Stimulated activated CD8-positive, alpha-beta memory T cell treated with anti-CD3 and anti-CD28 coated beads, Interleukin-15, amount 100 ng/mL, for 24 hours (primary cell): ENCODE results near the gene MEIKIN.
"Not testable (repeated sequence)": the region's sequence is repeated elsewhere in the genome, so short reads cannot be mapped to it uniquely, and the experiment has no call there.

Experiments used
- DNase-seq: peaks from one replicate; pipeline ENCODE4 v3.0.0-alpha.2; 2020; ENCODE audit warnings: low read depth

The MEIKIN gene

DNA sequence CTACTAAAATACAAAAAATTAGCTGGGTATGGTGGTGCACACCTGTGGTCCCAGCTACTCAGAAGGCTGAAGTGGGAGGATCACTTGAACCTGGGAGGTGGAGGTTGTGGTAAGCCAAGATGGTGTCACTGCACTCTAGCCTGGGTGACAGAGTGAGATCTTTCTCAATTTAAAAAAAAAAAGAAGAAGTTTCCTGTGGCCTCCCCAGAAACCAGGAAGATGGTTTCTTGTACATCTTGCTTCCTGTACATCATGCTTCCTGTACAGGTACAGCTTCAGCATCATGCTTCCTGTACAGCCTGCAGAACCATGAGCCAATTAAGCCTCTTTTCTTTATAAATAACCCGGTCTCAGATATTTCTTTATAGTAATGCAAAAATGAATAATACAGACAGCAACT, 43.2 kb downstream of the MEIKIN start:
- not testable (repeated sequence) for DNase-seq

DNA sequence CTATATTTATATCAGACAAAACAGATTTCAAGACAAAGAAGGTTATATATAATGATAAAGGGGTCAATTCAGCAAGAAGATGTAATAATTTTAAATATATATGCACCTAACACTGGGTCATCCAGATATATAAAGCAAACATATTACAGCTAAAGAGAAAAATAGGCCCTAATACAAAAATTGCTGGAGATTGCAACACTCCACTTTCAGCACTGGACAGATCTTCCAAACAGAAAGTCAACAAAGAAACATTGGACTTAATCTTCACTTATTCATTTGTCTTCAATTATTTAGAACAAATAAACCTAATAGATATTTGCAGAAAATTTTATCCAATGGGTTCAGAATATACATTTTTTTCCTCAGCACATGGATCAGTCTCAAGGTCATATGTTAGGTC, 45.8 kb downstream of the MEIKIN start:
- DNase-seq, result no peak

DNA sequence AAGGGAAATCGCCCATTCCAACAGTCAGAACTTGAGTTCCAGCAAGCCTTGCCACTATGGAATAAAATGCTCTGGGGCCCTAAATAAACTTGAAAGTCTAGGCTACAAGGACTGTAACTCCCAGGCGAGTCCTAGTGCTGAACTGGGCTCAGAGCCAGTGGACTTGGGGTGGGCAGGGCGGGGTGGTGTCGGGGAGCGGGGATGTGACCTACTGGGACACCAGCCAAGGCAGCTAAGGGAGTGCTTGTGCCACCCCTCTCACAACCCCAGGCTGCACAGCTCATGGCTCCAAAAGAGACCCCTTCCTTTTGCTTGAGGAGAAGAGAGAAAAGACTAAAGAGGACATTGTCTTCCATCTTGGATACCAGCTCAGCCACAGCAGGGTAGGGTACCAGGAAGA, 61.5 kb downstream of the MEIKIN start:
- no peak for DNase-seq

DNA sequence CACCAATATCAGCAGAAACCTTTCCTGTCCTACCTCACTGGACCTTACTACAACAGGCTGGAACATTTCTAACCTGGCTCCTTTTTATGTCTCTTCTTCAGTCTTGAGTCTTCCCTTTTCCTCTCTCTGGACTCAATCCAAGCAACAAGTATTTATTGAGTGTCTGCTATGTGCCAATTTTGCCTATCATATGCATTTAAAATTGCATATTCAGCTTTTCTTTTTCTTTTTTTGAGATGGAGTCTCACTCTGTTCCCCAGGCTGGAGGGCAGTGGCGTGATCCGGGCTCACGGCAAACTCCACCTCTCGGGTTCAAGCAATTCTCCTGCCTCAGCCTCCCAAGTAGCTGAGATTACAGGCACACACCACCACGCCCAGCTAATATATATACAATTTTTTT, 65.8 kb downstream of the MEIKIN start:
- no peak for DNase-seq

DNA sequence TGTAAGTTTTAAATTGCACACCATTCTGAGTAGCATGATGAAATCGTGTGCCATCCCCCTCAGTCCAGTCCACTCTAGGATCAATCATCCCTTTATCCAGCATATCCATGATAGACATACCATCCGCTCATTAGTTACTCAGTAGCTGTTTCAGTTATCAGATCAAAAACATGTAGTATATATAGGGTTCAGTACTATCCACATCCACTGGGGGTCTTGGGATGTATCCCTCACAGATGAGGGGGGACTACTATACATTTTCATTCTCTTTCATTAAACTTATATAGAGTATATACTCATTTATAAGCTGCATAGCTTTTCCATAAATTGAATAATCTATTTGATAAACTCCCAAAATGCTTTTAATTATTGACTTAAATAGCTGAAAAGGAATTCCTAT, 67.6 kb downstream of the MEIKIN start:
- DNase-seq, result no peak

DNA sequence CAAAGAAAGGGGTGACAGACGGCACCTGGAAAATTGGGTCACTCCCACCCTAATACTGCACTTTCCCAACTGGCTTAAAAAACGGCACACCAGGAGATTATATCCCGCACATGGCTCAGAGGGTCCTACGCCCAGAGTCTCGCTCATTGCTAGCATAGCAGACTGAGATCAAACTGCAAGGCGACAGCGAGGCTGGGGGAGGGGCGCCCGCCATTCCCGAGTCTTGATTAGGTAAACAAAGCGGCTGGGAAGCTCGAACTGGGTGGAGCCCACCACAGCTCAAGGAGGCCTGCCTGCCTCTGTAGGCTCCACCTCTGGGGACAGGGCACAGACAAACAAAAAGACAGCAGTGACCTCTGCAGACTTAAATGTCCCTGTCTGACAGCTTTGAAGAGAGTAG, 74.2 kb downstream of the MEIKIN start:
- DNase-seq, result not testable (repeated sequence)

DNA sequence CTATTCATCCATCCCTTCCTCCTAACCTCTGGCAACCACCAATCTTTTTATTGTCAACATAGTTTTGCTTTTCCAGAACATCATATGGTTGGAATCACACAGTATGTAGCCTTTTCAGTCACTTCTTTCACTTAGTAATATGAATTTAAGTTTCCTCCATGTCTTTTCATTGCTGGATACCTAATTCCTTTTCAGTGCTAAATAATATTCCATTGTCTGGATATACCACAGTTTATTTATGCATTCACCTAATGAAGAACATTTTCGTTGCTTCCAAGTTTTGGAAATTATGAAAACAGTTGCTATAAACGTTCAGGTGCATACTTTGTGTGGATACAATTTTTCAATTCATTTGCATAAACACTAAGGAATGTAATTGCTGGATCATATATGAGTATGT, 77.9 kb downstream of the MEIKIN start:
- DNase-seq, result no peak

DNA sequence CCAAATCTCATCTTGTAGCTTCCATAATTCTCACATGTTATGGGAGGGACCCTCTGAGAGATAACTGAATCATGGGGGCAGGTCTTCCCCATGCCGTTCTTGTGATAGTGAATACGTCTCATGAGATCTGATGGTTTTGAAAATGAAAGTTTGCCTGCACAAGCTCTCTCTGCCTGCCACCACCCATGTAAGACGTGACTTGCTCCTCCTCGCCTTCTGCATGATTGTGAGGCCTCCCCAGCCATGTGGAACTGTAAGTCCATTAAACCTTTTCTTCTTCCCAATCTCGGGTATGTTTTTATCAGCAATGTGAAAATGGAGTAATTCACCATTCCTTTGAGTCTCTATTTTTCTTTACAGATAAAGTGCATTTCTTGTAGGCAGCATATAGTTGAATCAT, 81.8 kb downstream of the MEIKIN start:
- DNase-seq, result no peak

DNA sequence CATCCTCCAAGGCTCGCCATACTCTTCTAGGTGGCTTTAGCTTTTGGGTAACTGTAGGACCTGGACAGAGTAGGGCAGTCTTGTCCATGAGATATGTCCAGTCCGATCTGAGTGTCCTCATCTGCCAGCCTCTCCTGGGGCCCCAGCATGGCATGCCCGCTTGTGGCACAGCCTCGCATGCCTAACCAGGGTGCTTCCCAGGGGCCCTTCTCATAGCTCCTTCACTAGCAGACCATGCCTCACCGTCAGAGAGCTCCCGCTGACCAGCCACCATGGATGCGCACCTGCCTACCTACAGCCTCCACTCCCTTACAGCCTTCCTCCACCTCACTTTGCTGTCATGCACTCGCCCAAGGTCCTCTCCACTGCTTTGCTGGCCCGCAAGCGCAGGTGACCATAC, 88.1 kb downstream of the MEIKIN start:
- DNase-seq, result no peak

DNA sequence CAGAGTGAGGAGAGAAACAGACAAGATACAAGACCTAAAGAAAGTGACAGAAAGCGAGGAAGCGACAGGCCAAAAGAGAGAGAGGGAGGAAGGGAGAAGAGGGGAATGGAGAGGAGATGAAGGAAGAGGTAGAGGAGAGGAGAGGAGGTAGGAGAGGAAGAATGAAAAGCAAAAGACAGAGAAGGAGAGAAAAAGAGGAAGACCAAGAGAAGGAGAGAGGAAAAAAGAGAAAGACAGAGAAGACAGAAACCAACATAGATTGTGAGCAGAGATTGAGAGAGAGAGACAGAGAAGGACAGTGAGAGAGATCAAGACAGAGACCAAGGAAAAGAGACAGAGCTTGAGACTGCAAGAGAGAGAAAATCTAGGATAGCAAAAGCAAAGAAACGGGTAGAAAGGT, 90.0 kb downstream of the MEIKIN start:
- no peak for DNase-seq

DNA sequence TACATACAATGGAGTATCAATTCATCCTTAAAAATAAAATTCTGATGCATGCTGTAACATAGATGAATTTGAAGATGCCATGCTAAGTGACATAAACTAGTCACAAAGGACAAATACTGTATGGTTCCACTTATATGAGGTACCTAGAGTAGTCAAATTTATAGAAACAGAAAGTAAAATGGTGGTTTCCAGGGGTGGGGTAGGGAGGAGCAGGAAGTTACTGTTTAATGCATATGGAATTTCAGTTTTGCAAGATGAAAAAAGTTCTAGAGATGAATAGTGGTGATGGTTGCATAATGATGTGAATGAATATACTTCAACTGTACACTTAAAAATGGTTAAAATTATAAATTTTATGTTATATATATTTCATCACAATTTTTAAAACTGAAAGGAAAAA, 91.3 kb downstream of the MEIKIN start:
- no peak for DNase-seq

DNA sequence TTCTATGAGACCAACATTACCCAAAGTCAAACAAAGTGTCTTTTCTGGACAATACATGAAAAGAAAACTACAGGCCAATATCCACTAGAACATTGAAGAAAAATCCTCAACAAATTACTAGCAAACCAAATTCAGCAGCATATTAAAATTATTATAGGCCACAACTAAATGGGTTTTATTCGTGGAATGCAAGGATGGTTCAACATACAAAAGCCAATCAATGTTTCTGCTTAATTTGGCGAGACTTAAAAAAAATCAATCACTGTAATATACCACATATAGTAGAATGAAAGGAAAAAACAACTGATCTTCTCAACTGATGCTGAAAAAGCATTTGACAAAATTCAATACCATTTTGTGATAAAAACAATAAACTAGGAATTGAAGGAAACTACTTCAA, 96.8 kb downstream of the MEIKIN start:
- DNase-seq, result no peak

DNA sequence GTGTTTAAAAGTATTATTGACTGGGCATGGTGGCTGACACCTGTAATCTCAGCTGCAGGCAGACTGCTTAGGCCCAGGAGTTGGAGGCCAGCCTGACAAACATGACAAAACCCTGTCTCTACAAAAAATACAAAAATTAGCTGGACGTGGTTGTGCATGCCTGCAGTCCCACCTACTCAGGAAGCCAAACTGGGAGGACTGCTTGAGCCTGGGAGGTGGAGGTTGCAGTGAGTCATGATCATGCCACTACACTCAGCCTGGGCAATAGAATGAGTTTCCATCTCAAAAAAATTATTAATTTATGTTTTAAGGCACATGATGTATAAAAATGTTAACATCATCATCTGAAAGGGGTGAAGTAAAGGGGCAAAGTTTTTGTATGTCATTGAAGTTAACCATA, 98.9 kb downstream of the MEIKIN start:
- no peak for DNase-seq

DNA sequence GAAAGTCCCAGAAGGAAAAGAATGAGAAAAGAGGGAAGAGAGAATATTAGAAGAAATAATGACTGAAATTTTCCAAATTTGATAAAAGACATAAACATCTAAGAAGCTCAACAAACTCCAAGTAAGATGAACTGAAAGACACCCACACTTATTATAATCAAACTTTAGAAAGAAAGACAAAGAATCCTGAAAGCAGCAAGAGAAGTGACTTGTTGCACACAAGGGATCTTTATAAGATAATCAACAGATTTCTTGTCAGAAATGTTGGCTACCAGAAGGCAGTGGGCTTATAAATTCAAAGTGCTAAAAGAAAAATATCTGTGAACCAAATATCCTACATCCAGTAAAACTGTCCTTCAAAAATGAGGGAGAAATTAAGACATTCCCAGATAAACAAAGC, 99.6 kb downstream of the MEIKIN start:
- DNase-seq, result no peak

DNA sequence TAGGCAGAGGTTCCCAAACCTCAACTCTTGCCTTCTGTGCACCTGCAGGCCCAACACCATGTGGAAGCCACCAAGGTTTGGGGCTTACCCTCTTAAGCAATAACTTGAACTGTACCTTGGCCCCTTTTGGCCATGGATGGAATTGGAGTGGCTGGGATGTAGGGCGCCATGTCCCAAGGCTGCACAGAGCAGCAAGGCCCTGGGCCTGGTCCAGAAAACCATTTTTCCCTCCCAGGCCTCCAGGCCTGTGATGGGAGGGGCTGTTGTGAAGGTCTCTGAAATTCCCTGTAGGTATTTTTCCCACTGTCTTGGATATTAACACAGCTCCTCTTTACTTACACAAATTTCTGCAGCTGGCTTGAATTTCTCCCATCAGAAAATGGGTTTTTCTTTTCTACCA, 102.5 kb downstream of the MEIKIN start:
- not testable (repeated sequence) for DNase-seq

DNA sequence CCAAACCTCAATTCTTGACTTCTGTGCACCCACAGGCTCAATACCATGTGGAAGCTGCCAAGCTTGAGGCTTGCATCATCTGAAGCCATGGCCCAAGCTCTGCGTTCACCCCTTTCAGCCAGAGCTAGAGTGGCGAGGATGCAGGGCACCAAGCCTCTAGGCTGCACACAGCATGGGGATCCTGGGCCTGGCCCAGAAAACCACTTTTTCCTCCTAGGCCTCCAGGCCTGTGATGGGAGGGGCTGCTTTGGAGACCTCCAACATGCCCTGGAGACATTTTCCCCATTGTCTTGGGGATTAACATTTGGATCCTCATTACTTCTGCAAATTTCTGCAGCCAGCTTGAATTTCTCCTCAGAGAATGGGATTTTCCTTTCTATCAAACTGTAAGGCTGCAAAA, 112.8 kb downstream of the MEIKIN start:
- not testable (repeated sequence) for DNase-seq

DNA sequence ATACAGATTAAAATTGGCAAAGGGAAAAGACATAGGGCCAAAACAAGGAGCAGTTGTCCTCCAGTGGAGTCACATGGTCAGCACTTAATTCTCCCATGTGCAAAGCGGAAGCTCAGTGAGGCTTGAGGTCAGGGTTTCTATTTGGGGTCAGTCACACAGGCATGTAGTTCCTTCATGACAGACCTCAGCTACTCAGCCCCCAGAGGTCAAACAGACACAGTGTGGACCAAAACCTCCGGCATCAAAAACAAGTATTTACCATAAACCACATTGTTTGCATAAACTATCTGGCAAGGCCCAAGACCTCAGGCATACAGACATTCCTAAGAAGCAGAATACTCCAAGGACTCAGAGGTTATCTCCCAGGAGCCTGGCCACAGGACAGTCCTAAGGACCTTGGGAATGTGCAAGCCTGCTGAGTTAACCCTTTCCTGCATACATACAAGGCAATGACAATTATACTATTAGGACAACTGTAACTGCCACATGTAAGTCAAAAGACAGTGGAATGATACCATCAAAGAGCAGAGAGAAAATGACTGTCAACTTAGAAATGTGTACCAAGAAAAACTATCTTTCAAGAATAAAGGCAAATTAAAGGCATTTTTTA, 120.0 kb downstream of the MEIKIN start:
- no peak for DNase-seq

DNA sequence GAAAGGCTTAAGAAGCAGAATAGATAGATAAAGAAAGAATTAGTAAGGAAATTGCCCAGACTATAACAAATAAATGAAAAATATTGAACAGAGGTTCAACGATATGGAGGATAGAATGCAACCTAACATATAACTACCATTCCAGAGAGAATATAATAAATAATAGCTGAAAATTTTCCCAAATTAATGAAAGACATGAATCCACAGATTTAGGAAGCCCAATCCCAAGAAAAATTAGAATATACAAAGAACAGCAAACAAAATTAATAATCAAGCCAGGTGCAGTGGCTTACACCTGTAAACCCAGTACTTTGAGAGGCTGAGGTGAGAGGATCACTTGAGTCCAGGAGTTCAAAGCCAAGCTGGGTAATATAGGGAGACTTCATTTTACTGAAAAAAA, 120.8 kb downstream of the MEIKIN start:
- no peak for DNase-seq

DNA sequence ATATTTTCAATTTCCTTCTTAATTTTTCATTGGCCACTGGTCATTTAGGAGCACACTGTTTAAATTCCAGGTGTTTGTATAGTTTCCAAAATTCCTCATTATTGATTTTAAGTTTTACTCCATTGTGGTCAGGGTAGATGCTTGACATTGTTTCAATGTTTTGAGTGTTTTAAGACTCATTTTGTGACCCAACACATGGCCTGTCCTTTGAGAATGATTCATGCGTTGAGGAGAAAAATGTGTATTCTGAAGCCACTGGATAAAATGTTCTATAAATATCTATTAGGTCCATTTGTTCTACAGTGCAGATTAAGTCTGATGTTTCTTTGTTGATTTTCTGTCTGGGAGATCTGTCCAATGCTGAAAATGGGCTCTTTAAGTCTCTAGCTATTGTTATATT, 124.2 kb downstream of the MEIKIN start:
- DNase-seq, result no peak

DNA sequence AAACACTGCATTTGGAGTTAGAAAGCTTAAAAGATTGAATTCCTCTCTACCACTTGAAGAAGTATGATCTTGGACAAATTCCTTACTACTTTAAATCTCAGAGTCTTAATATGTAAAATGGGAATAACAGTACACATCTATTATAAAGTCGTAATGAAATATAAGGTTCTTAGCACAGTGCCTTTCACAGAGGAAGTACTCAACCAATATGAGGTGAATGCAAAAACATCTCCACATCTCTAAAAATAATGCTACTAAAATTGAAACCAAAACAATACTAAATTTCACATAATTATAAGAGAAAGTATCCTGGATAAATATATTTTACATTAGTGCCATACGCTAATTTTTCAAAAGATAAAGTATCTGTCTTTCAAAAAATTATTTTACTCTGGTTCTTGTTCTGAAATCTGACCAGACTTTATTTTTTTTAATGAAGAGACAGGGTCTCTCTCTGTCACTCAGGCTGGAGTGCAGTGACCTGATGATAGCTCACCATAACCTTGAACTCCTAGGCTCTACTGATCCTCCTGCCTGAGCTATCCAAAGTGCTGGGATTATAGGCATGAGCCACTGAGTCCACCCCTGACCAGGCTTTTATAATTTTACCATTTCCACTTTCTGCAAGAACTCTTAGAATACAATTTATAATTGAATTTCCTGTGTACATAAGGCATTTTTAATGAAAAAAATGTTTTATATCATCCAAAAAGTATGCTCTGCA, 127.3 kb downstream of the MEIKIN start:
- DNase-seq, result no peak

DNA sequence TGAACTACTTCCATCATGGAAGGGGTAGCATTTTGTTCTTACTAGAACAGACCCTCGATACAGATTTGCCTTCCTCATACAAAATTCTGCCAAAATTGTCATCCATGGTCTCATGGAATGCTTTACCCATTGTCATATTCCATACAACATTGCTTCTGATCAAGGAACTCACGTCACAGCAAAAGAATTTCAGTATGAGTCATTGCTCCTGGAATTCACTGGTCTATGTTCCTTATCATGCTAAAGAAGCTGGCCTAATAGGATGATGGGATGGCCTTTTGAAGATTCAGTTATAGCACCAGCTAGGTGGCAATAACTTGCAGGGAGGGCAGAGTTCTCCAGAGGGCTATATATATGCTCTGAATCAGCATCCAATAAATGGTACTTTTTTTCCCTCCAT, 130.5 kb downstream of the MEIKIN start:
- DNase-seq, result no peak

DNA sequence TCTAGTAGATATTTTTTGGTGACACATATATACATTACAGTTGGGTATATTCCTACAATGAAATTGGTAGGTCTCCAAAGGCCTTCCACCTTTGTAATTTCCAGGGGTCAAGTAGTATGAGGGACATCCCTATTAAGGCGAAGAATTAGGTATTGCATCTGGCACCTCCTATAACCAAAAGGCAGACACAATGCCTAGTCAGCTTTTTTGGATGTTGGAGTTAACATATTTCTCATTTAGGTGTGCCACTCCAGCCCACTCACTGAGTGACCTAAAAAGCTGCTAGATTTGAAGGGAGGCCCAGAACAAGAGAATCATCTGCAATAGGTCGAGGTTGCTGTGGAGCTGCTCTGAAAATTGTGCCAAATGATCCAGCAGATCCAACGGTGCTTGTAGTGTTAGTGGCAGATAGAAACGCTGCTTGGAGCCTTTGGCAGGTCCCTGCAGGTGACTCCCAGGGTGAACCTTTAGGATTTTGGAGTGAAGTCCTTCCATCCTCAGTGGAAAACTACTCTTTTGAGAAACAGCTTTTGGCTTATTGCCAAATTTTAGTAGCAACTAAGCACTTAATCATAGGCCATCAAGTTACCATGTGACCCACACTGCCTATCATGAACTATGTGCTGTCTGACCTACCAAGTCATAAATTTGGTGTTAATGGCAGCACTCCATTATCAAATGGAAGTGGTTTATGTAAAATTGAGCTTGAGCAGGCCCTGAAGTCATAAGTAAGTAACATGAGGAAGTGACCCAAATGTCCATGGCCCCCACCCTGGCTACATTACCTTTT, 132.9 kb downstream of the MEIKIN start:
- DNase-seq, result no peak

DNA sequence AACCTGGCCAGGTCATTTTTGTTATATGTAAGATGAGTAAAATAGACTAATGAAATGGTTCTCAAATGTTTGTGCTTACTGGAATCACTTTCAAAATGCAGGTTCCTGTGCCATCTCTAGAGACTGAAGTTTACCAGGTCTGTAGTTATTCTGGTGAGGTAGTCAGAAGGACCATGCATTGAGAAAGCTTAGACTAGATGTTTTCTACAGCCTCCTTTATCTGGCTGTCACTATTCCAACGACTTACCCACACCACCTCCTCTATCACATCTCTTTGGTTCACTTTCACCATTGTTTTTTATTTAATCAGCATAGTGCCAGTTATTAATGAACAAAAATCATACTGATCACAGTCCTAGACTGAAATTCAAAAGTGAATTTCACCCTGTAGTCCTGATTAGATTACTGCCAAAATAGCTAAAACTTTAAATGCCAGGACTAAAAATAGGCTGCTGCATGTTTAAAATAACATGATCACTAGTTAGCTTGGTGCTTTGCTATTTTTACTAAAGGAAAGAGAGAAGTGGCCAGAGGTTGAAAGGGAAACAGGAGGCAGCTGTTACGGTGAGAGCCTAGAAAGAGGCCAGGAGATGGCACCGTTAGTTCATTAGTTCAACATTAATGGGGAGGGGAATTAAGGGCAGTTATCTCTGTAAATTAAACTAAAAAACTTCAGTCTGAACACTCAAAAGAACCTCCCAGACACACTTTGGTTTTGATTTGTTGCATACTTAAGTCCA, 134.8 kb downstream of the MEIKIN start:
- no peak for DNase-seq
